A549 (cell line): ENCODE results near the gene GALNT4. TPM values are rescaled to one million over a fixed set of nuclear protein-coding genes. Genes with fewer than 3 reads are reported as not detected.

Experiments used
- ATAC-seq, 2 experiments: fragments of 200-7000 bp in 1 of 2; fragments of >200 bp in 1 of 2; cut with Nextera tagmentation in 1 of 2; cut with Tn5 transposase in 1 of 2; 3 replicates each; pipeline versions ENCODE4 v1.8.0 to v1.9.1; 2018 to 2020; ENCODE audit warnings: mild to moderate bottlenecking in 1 of 2, moderate library complexity in 1 of 2
- CTCF ChIA-PET: fragments of 300-600 bp; sonication (Branson Sonifier 250); formaldehyde crosslinking; extraction: SDS; loops from one replicate; lab custom pipeline; 2021; ENCODE audit warnings: antibody characterized with exemption, inconsistent platforms; lab: Yijun Ruan, JAX
- POLR2A ChIA-PET: fragments of 350-600 bp; formaldehyde crosslinking; extraction: SDS; loops from one replicate; lab custom pipeline; 2021; ENCODE audit warnings: antibody characterized with exemption, inconsistent platforms; lab: Yijun Ruan, JAX
- DNase-seq, 2 experiments: peaks; one replicate each; pipeline versions ENCODE4 v3.0.0 to v3.0.0-alpha.2; 2011 to 2016; ENCODE audit warnings: low read depth in 1 of 2, low spot score in 1 of 2
- FAIRE-seq: peaks from 2 replicates; lab custom pipeline; 2011; peaks lifted over from hg19 to GRCh38; lab: Jason Lieb, UNC
- H3K27ac ChIP-seq, 2 experiments: fragments of >200 bp; sonication (Bioruptor Twin); formaldehyde crosslinking; 3 replicates each; pipeline ENCODE4 v1.5.1; 2016 to 2017
- H3K4me1 ChIP-seq: fragments of >200 bp; sonication (Bioruptor Twin); formaldehyde crosslinking; 3 replicates; pipeline ENCODE4 v1.6.1; 2016
- H3K4me2 ChIP-seq: fragments of >200 bp; sonication (Bioruptor Twin); formaldehyde crosslinking; 3 replicates; pipeline ENCODE4 v1.6.1; 2016
- H3K4me3 ChIP-seq: fragments of >200 bp; sonication (Bioruptor Twin); formaldehyde crosslinking; 3 replicates; pipeline ENCODE4 v1.5.1; 2016
- H3K9me3 ChIP-seq: fragments of >200 bp; sonication (Bioruptor Twin); formaldehyde crosslinking; 3 replicates; pipeline ENCODE4 v1.6.1; 2016
- BCL3 ChIP-seq: fragments of >200 bp; sonication (Bioruptor Twin); formaldehyde crosslinking; IDR thresholded peaks from 3 replicates; pipeline ENCODE4 v1.6.1; 2016
- BHLHE40 ChIP-seq: IDR thresholded peaks from 2 replicates; pipeline ENCODE4 v1.6.1; 2012; ENCODE audit warnings: low read depth, low read length, inconsistent platforms
- CHD2 ChIP-seq: fragments of 150-350 bp; IDR thresholded peaks from 2 replicates; pipeline ENCODE4 v1.6.1; 2014; ENCODE audit warnings: low read length; ENCODE audit not compliant: partially characterized antibody
- CHD4 ChIP-seq: fragments of 200-600 bp; sonication (generic); IDR thresholded peaks from 2 replicates; pipeline ENCODE4 v1.6.1; 2016; ENCODE audit warnings: antibody characterized with exemption, mild to moderate bottlenecking, borderline replicate concordance
- EHF ChIP-seq: fragments of 250-450 bp; sonication (Bioruptor Pico); IDR thresholded peaks from 2 replicates; pipeline ENCODE4 v1.5.0; 2020; ENCODE audit warnings: mild to moderate bottlenecking
- EHMT2 ChIP-seq: fragments of 200-600 bp; sonication (generic); IDR thresholded peaks from 2 replicates; pipeline ENCODE4 v1.6.1; 2016; ENCODE audit warnings: antibody characterized with exemption, low read depth, mild to moderate bottlenecking, moderate library complexity
- EP300 ChIP-seq, 2 experiments: fragments of >200 bp; sonication (Bioruptor Twin); formaldehyde crosslinking; IDR thresholded peaks; 2 replicates in 1 of 2; 3 replicates in 1 of 2; pipeline ENCODE4 v1.6.1; 2016 to 2017
- FOSL2 ChIP-seq, 2 experiments: fragments of 450-650 bp in 1 of 2; fragments of >200 bp in 1 of 2; sonication (Bioruptor Twin) in 1 of 2; formaldehyde crosslinking; IDR thresholded peaks; 2 replicates each; pipeline versions ENCODE4 v1.5.0 to v1.6.1; 2016 to 2020; ENCODE audit warnings: mild to moderate bottlenecking in 1 of 2, moderate library complexity in 1 of 2
- HES2 ChIP-seq: fragments of >200 bp; sonication (Bioruptor Twin); formaldehyde crosslinking; IDR thresholded peaks from 2 replicates; pipeline ENCODE4 v1.6.1; 2016
- HOXB13 ChIP-seq: fragments of 250-450 bp; sonication (Bioruptor Pico); IDR thresholded peaks from 2 replicates; pipeline ENCODE4 v1.5.0; 2020; ENCODE audit warnings: low read depth, mild to moderate bottlenecking, moderate library complexity
- HOXB5 ChIP-seq: fragments of 250-450 bp; sonication (Bioruptor Pico); IDR thresholded peaks from 2 replicates; pipeline ENCODE4 v1.5.0; 2020; ENCODE audit warnings: mild to moderate bottlenecking, moderate library complexity
- KDM5A ChIP-seq: fragments of 200-600 bp; sonication (generic); IDR thresholded peaks from 2 replicates; pipeline ENCODE4 v1.6.1; 2016; ENCODE audit warnings: antibody characterized with exemption, mild to moderate bottlenecking
- NFE2L2 ChIP-seq: fragments of 150-350 bp; conservative IDR thresholded peaks from 2 replicates; pipeline ENCODE4 v1.6.1; 2014; ENCODE audit warnings: low read length
- POLR2AphosphoS2 ChIP-seq: conservative IDR thresholded peaks from 2 replicates; pipeline ENCODE4 v1.6.1; 2012; ENCODE audit warnings: low read length, improper control_type of control experiment, inconsistent platforms
- TFCP2L1 ChIP-seq: fragments of 250-450 bp; sonication (Bioruptor Pico); IDR thresholded peaks from 2 replicates; pipeline ENCODE4 v1.5.0; 2021; ENCODE audit warnings: mild to moderate bottlenecking
- TP53 ChIP-seq: fragments of 250-450 bp; sonication (Bioruptor Pico); IDR thresholded peaks from 2 replicates; pipeline ENCODE4 v1.5.0; 2021; ENCODE audit warnings: mild to moderate bottlenecking, moderate library complexity
- ZFP36 ChIP-seq: fragments of 450-650 bp; IDR thresholded peaks from 2 replicates; pipeline ENCODE4 v1.6.1; 2014; ENCODE audit warnings: borderline replicate concordance; ENCODE audit not compliant: partially characterized antibody
- ZSCAN20 ChIP-seq: fragments of 250-450 bp; sonication (Bioruptor Pico); IDR thresholded peaks from 2 replicates; pipeline ENCODE4 v1.8.0; 2022; ENCODE audit warnings: mild to moderate bottlenecking, moderate library complexity
- polyA plus RNA-seq, 4 experiments: library from polyadenylated mRNA; depleted of rRNA in 3 of 4; stranded (reverse); fragments of >200 nt; fragmentation: RNase III in 1 of 4; extraction: RNeasy Plus Mini Kit Qiagen cat#74134 plus additional on column Dnase treatment in 1 of 4; gene quantifications; 2 replicates in 3 of 4; 3 replicates in 1 of 4; pipeline ENCODE4 v1.2.3, GENCODE V29; 2011 to 2017
- TF ChIP-seq, protein P1 (sequence below): IDR thresholded peaks from 2 replicates; pipeline ENCODE4 v1.6.1; 2012
- TF ChIP-seq, protein P2 (sequence below): fragments of 200-600 bp; sonication (generic); IDR thresholded peaks from 2 replicates; pipeline ENCODE4 v1.6.1; 2016; ENCODE audit warnings: antibody characterized with exemption, mild to moderate bottlenecking, moderate library complexity
- TF ChIP-seq, protein P3 (sequence below): fragments of 250-450 bp; sonication (Bioruptor Pico); IDR thresholded peaks from 2 replicates; pipeline ENCODE4 v1.5.0; 2020; ENCODE audit warnings: low read depth, mild to moderate bottlenecking, moderate library complexity
- TF ChIP-seq, protein P4 (sequence below): fragments of 450-650 bp; IDR thresholded peaks from 2 replicates; pipeline ENCODE4 v1.6.1; 2014; ENCODE audit warnings: antibody characterized with exemption

GALNT4 gene
- polyA plus RNA-seq, 2 of the 4 experiments (the other 2 are of a cell fraction) = 5.9 to 14.3 TPM

GRCh38 chr12:89567691-89568239, 43.2 kb upstream of the GALNT4 start (continued):
- TF ChIP-seq, protein P1, sequence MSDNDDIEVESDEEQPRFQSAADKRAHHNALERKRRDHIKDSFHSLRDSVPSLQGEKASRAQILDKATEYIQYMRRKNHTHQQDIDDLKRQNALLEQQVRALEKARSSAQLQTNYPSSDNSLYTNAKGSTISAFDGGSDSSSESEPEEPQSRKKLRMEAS = no peak
- TF ChIP-seq HOXB13 = no peak
- no peak for TF ChIP-seq KDM5A
- no peak for TF ChIP-seq EHF
- TF ChIP-seq FOSL2 (IDR thresholded peaks at IDR 0.05) = no peak
- TF ChIP-seq FOSL2 (CRISPR knock-in tag; IDR thresholded peaks at IDR 0.05) = no peak

GRCh38 chr12:89566615-89567014, 42.0 kb upstream of the GALNT4 start:
- ChIA-PET CTCF (interaction anchor here (2.0 kb wide), 1 partner anchor 24 kb away, joined by 6 read pairs; no protein-coding TSS in a partner anchor), POLR2A (no interaction called here)
- ATAC-seq (no peak), FAIRE-seq (no peak), DNase-seq (no peak)
- Histone ChIP-seq H3K27ac (no peak overlapping the region), H3K9me3 (no peaks in the 10 kb centered on the region), H3K4me1 (no peaks in the 10 kb centered on the region), H3K4me3 (no peak overlapping the region), H3K4me2 (no peak overlapping the region)
- TF ChIP-seq, protein P2, sequence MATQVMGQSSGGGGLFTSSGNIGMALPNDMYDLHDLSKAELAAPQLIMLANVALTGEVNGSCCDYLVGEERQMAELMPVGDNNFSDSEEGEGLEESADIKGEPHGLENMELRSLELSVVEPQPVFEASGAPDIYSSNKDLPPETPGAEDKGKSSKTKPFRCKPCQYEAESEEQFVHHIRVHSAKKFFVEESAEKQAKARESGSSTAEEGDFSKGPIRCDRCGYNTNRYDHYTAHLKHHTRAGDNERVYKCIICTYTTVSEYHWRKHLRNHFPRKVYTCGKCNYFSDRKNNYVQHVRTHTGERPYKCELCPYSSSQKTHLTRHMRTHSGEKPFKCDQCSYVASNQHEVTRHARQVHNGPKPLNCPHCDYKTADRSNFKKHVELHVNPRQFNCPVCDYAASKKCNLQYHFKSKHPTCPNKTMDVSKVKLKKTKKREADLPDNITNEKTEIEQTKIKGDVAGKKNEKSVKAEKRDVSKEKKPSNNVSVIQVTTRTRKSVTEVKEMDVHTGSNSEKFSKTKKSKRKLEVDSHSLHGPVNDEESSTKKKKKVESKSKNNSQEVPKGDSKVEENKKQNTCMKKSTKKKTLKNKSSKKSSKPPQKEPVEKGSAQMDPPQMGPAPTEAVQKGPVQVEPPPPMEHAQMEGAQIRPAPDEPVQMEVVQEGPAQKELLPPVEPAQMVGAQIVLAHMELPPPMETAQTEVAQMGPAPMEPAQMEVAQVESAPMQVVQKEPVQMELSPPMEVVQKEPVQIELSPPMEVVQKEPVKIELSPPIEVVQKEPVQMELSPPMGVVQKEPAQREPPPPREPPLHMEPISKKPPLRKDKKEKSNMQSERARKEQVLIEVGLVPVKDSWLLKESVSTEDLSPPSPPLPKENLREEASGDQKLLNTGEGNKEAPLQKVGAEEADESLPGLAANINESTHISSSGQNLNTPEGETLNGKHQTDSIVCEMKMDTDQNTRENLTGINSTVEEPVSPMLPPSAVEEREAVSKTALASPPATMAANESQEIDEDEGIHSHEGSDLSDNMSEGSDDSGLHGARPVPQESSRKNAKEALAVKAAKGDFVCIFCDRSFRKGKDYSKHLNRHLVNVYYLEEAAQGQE = no peak
- TF ChIP-seq NFE2L2 = no peak
- TF ChIP-seq, protein P3, sequence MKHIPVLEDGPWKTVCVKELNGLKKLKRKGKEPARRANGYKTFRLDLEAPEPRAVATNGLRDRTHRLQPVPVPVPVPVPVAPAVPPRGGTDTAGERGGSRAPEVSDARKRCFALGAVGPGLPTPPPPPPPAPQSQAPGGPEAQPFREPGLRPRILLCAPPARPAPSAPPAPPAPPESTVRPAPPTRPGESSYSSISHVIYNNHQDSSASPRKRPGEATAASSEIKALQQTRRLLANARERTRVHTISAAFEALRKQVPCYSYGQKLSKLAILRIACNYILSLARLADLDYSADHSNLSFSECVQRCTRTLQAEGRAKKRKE (CRISPR knock-in tag) = no peak
- TF ChIP-seq FOSL2 (IDR thresholded peaks at IDR 0.05) = no peak
- TF ChIP-seq FOSL2 (CRISPR knock-in tag; IDR thresholded peaks at IDR 0.05) = no peak
- TF ChIP-seq POLR2AphosphoS2 = no peak
- no peak for TF ChIP-seq BHLHE40
- TF ChIP-seq TP53 = no peak

- Histone ChIP-seq H3K4me2 (no peak overlapping the region), H3K4me1 (no peaks in the 10 kb centered on the region), H3K4me3 (no peak overlapping the region), H3K27ac (no peak overlapping the region), H3K9me3 (no peaks in the 10 kb centered on the region)
- POLR2A ChIA-PET = no interaction called here
- ATAC-seq (no peak), FAIRE-seq (no peak), DNase-seq (no peak)
- TF ChIP-seq TFCP2L1 (no peak), CHD2 (no peak), ZFP36 (no peak), BCL3 (no peak), EHMT2 (no peak), POLR2AphosphoS2 (no peak), ZSCAN20 (CRISPR knock-in tag) (no peak), HES2 (no peak), HOXB5 (no peak), EP300 (IDR thresholded peaks at IDR 0.05) (no peak), CHD4 (no peak)
- TF ChIP-seq, protein P4, sequence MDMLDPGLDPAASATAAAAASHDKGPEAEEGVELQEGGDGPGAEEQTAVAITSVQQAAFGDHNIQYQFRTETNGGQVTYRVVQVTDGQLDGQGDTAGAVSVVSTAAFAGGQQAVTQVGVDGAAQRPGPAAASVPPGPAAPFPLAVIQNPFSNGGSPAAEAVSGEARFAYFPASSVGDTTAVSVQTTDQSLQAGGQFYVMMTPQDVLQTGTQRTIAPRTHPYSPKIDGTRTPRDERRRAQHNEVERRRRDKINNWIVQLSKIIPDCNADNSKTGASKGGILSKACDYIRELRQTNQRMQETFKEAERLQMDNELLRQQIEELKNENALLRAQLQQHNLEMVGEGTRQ = no peak
- TF ChIP-seq, protein P1 = no peak
- CTCF ChIA-PET = interaction anchor here (2.0 kb wide), 1 partner anchor 22 kb away, joined by 6 read pairs; no protein-coding TSS in a partner anchor
Measured at GRCh38 chr12:89565002-89565401, 40.4 kb upstream of the GALNT4 start.
